Measurements from ENCODE around the gene KIF11. TPM values are rescaled to one million over a fixed set of nuclear protein-coding genes. Genes with fewer than 3 reads are reported as not detected.

Gene KIF11
- total RNA-seq, 1 experiment from 2014 or later: 47.8 TPM

DNA sequence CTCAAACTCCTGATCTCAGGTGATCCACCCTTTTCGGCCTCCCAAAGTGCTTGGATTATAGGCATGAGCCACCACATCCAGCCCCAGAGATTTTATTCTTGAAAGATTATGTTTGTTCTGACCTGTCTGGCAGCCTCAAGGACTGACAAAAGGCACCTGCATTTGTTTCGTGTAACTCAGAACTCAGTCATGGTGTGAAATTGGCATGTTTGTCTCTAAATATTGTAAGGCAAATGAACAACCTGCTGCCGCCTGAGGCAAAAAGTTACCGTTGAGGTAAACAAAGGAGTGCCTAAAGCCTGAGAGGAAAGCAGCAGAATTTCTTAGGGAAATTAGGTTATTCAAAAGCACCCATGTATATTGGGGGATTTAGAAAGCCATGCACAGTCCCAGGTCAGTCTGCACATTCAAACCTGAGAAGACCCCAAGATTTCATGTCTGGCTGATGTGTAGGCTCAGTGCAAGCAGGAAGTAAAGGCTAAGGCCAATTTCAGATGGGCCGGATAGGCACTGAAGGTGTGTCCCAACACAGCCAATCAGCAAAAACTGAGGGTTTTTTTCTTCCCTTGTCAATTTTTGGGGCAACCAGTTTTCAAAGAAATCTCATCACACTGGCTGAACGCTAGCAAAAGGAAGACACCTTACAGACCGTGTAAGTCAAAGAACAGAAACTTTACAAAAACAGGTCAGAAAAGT is 63.5 kb downstream of the KIF11 start:
- Histone ChIP-seq H3K9me3 (ENCODE audit: control insufficient read depth, insufficient read depth, low read depth, low read length) (no peaks in the 10 kb centered on the region), H3K27ac (ENCODE audit: low read length) (no peak overlapping the region), H3K36me3 (ENCODE audit: control insufficient read depth, insufficient read depth, low read length) (peaks cover 20% of the 10 kb centered on the region), H3K4me1 (ENCODE audit: control insufficient read depth, insufficient read depth, low read length) (no peaks in the 10 kb centered on the region), H3K27me3 (ENCODE audit: control insufficient read depth, insufficient read depth, low read length) (no peaks in the 10 kb centered on the region), H3K4me3 (ENCODE audit: low read depth in 2 of 2, low read length in 2 of 2) (no peak overlapping the region)
- ChIA-PET POLR2A (no interaction called here), CTCF (no interaction called here)
- no TSS peak for BruUV-seq (replicated peaks)
- intact Hi-C loops (cut with micrococcal nuclease; ENCODE audit: unreplicated experiment) (no loop called here), in situ Hi-C loops (cut with HindIII; ENCODE audit: low pct_unique_long_range_greater_than_20kb, low sequenced_read_pairs) (no loop called here)
- TF ChIP-seq SIN3A (IDR thresholded peaks at IDR 0.05; ENCODE audit: borderline replicate concordance, insufficient read depth, low read depth, low read length) (no peak), CTCF (IDR thresholded peaks at IDR 0.05) (no peak), TCF7L2 (IDR thresholded peaks at IDR 0.05; ENCODE audit: low read depth, low read length) (no peak), REST (IDR thresholded peaks at IDR 0.05; ENCODE audit: insufficient read depth in 1 of 2, low read depth in 2 of 2, low read length in 1 of 2) (no peak), POLR2AphosphoS5 (IDR thresholded peaks at IDR 0.05; ENCODE audit: low read depth, low read length) (no peak)
- DNase-seq (ENCODE audit: low read depth, low spot score) (no peak), ATAC-seq (no peak)

DNA sequence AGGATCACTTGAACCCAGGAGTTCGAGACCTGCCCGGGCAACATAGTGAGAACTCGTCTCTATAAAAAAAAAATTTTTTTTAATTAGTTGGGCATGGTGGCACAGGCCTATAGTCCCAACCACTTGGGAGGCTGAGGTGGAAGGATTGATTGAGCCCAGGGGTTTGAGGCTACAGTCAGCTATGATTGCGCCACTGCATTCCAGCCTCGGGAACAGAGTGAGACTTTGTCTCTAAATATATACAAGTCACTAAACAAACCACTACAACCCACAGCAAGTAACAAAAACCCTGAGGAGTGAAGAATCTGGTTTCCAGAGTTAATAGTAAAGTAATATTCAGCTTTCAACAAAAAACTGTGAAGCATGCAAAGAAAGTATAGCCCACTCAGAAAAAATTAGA is 64.1 kb downstream of the KIF11 start:
- Histone ChIP-seq H3K4me1 (ENCODE audit: control insufficient read depth, insufficient read depth, low read length) (no peaks in the 10 kb centered on the region), H3K27me3 (ENCODE audit: control insufficient read depth, insufficient read depth, low read length) (no peaks in the 10 kb centered on the region), H3K9me3 (ENCODE audit: control insufficient read depth, insufficient read depth, low read depth, low read length) (no peaks in the 10 kb centered on the region), H3K27ac (ENCODE audit: low read length) (no peak overlapping the region), H3K4me3 (ENCODE audit: low read depth in 2 of 2, low read length in 2 of 2) (no peak overlapping the region), H3K36me3 (ENCODE audit: control insufficient read depth, insufficient read depth, low read length) (peaks cover 20% of the 10 kb centered on the region)
- ChIA-PET POLR2A (no interaction called here), CTCF (no interaction called here)
- intact Hi-C loops (cut with micrococcal nuclease; ENCODE audit: unreplicated experiment): no loop called here
- no peak for DNase-seq (ENCODE audit: low read depth, low spot score)
- no peak for ATAC-seq
- in situ Hi-C loops (cut with HindIII; ENCODE audit: low pct_unique_long_range_greater_than_20kb, low sequenced_read_pairs): no loop called here
- TF ChIP-seq REST (IDR thresholded peaks at IDR 0.05; ENCODE audit: insufficient read depth in 1 of 2, low read depth in 2 of 2, low read length in 1 of 2) (no peak), TCF7L2 (IDR thresholded peaks at IDR 0.05; ENCODE audit: low read depth, low read length) (no peak), CTCF (IDR thresholded peaks at IDR 0.05) (no peak), SIN3A (IDR thresholded peaks at IDR 0.05; ENCODE audit: borderline replicate concordance, insufficient read depth, low read depth, low read length) (no peak), POLR2AphosphoS5 (IDR thresholded peaks at IDR 0.05; ENCODE audit: low read depth, low read length) (no peak)
- no TSS peak for BruUV-seq (replicated peaks)
